Measurements from ENCODE around the gene UVSSA. TPM values are rescaled to one million over a fixed set of nuclear protein-coding genes. Genes with fewer than 3 reads are reported as not detected.
"Not testable (repeated sequence)": the region's sequence is repeated elsewhere in the genome, so short reads cannot be mapped to it uniquely, and the experiment has no call there.

Gene UVSSA
- total RNA-seq, 1 donor: 16.0 TPM

- no peaks in the 10 kb centered on the region for H3K9me3 ChIP-seq (ENCODE audit: low read depth, low read length)
- no peak overlapping the region for H3K4me3 ChIP-seq (ENCODE audit: low read length)
Observed at GRCh38 chr4:1413687-1414479, 66.9 kb downstream of the UVSSA start.

GRCh38 chr4:1414831-1415680 lies 68.0 kb downstream of the UVSSA start:
- no peak overlapping the region for H3K4me3 ChIP-seq (ENCODE audit: low read length)
- H3K27me3 ChIP-seq (ENCODE audit: insufficient read depth, low read length): peaks cover 27% of the 10 kb centered on the region
- no peaks in the 10 kb centered on the region for H3K9me3 ChIP-seq (ENCODE audit: low read depth, low read length)
- no peaks in the 10 kb centered on the region for H3K4me1 ChIP-seq (ENCODE audit: insufficient read depth, low read length)

More at GRCh38 chr4:1413687-1414479, 66.9 kb downstream of the UVSSA start:
- Histone ChIP-seq H3K27me3 (ENCODE audit: insufficient read depth, low read length) (peaks cover 38% of the 10 kb centered on the region), H3K4me1 (ENCODE audit: insufficient read depth, low read length) (no peaks in the 10 kb centered on the region)

- H3K9me3 ChIP-seq (ENCODE audit: low read depth, low read length): no peaks in the 10 kb centered on the region
Observed at GRCh38 chr4:1415681-1415981, 68.6 kb downstream of the UVSSA start.

GRCh38 chr4:1416051-1416947 lies 69.3 kb downstream of the UVSSA start:
- no peak overlapping the region for H3K4me3 ChIP-seq (ENCODE audit: low read length)
- H3K4me1 ChIP-seq (ENCODE audit: insufficient read depth, low read length): no peaks in the 10 kb centered on the region
- peaks cover 19% of the 10 kb centered on the region for H3K27me3 ChIP-seq (ENCODE audit: insufficient read depth, low read length)
- no peaks in the 10 kb centered on the region for H3K9me3 ChIP-seq (ENCODE audit: low read depth, low read length)

More at GRCh38 chr4:1415681-1415981, 68.6 kb downstream of the UVSSA start:
- H3K4me3 ChIP-seq (ENCODE audit: low read length): no peak overlapping the region
- H3K27me3 ChIP-seq (ENCODE audit: insufficient read depth, low read length): peaks cover 26% of the 10 kb centered on the region
- H3K4me1 ChIP-seq (ENCODE audit: insufficient read depth, low read length): no peaks in the 10 kb centered on the region

- Histone ChIP-seq H3K4me3 (ENCODE audit: low read length) (no peak overlapping the region), H3K27me3 (ENCODE audit: insufficient read depth, low read length) (peaks cover 17% of the 10 kb centered on the region), H3K9me3 (ENCODE audit: low read depth, low read length) (no peaks in the 10 kb centered on the region)
Observed at GRCh38 chr4:1416948-1417260, 69.9 kb downstream of the UVSSA start.

GRCh38 chr4:1417522-1418390 lies 70.7 kb downstream of the UVSSA start:
- Histone ChIP-seq H3K9me3 (ENCODE audit: low read depth, low read length) (no peaks in the 10 kb centered on the region), H3K27me3 (ENCODE audit: insufficient read depth, low read length) (peaks cover 19% of the 10 kb centered on the region), H3K4me3 (ENCODE audit: low read length) (no peak overlapping the region), H3K4me1 (ENCODE audit: insufficient read depth, low read length) (no peaks in the 10 kb centered on the region)

More at GRCh38 chr4:1416948-1417260, 69.9 kb downstream of the UVSSA start:
- H3K4me1 ChIP-seq (ENCODE audit: insufficient read depth, low read length): no peaks in the 10 kb centered on the region

GRCh38 chr4:1418494-1419285 lies 71.7 kb downstream of the UVSSA start:
- no peaks in the 10 kb centered on the region for H3K4me1 ChIP-seq (ENCODE audit: insufficient read depth, low read length)
- H3K9me3 ChIP-seq (ENCODE audit: low read depth, low read length): no peaks in the 10 kb centered on the region
- peaks cover 13% of the 10 kb centered on the region for H3K27me3 ChIP-seq (ENCODE audit: insufficient read depth, low read length)
- no peak overlapping the region for H3K4me3 ChIP-seq (ENCODE audit: low read length)

- no peaks in the 10 kb centered on the region for H3K9me3 ChIP-seq (ENCODE audit: low read depth, low read length)
- H3K27me3 ChIP-seq (ENCODE audit: insufficient read depth, low read length): peaks cover 11% of the 10 kb centered on the region
- H3K4me1 ChIP-seq (ENCODE audit: insufficient read depth, low read length): no peaks in the 10 kb centered on the region
Observed at GRCh38 chr4:1419708-1420107, 72.7 kb downstream of the UVSSA start.

GRCh38 chr4:1421657-1422056 lies 74.6 kb downstream of the UVSSA start:
- peaks cover 12% of the 10 kb centered on the region for H3K27me3 ChIP-seq (ENCODE audit: insufficient read depth, low read length)
- H3K4me1 ChIP-seq (ENCODE audit: insufficient read depth, low read length): no peaks in the 10 kb centered on the region
- H3K9me3 ChIP-seq (ENCODE audit: low read depth, low read length): no peaks in the 10 kb centered on the region
- H3K4me3 ChIP-seq (ENCODE audit: low read length): no peak overlapping the region

More at GRCh38 chr4:1419708-1420107, 72.7 kb downstream of the UVSSA start:
- H3K4me3 ChIP-seq (ENCODE audit: low read length): no peak overlapping the region

- Histone ChIP-seq H3K4me1 (ENCODE audit: insufficient read depth, low read length) (no peaks in the 10 kb centered on the region), H3K4me3 (ENCODE audit: low read length) (no peak overlapping the region), H3K9me3 (ENCODE audit: low read depth, low read length) (no peaks in the 10 kb centered on the region), H3K27me3 (ENCODE audit: insufficient read depth, low read length) (peaks cover 12% of the 10 kb centered on the region)
Observed at GRCh38 chr4:1427010-1427409, 80.0 kb downstream of the UVSSA start.

- not testable (repeated sequence) for H3K9me3 ChIP-seq (ENCODE audit: low read depth, low read length); H3K27me3 ChIP-seq (ENCODE audit: insufficient read depth, low read length); H3K4me3 ChIP-seq (ENCODE audit: low read length); H3K4me1 ChIP-seq (ENCODE audit: insufficient read depth, low read length)
Observed at GRCh38 chr4:1443688-1444172, 96.7 kb downstream of the UVSSA start.
